ENCODE measurements around the gene PDGFRB. TPM values are rescaled to one million over a fixed set of nuclear protein-coding genes. Genes with fewer than 3 reads are reported as not detected.

The PDGFRB gene
- total and polyA plus RNA-seq, 4 donors = 5.2 to 13.1 (median 8.3) TPM

- Histone ChIP-seq H3K27me3 (ENCODE audit: control insufficient read depth in 4 of 4, insufficient read depth in 4 of 4, low read length in 3 of 4) (no peaks in the 10 kb centered on the region), H3K9me3 (ENCODE audit: control insufficient read depth in 4 of 4, low read length in 3 of 4) (no peaks in the 10 kb centered on the region), H3K4me1 (ENCODE audit: control insufficient read depth in 4 of 4, insufficient read depth in 4 of 4, low read length in 3 of 4) (peaks cover 0 to 7% (median 0%) of the 10 kb centered on the region in 4 donors), H3K9ac (ENCODE audit: low read depth in 1 of 2, low read length in 2 of 2) (no peak overlapping the region), H3K36me3 (ENCODE audit: control insufficient read depth in 4 of 4, insufficient read depth in 3 of 4, low read depth in 1 of 4, low read length in 3 of 4) (no peaks in the 10 kb centered on the region), H3K27ac (ENCODE audit: low read depth in 1 of 2, low read length in 2 of 2) (no peak overlapping the region), H3K4me3 (ENCODE audit: low read depth in 1 of 3, low read length in 3 of 3) (no peak overlapping the region)
- DNase-seq (ENCODE audit: low spot score) = no peak
- 72% methylated on average over 6 of the region's 6 CpGs for WGBS
- no peak for TF ChIP-seq RAD21 (IDR thresholded peaks at IDR 0.05)
- no peak for TF ChIP-seq SP1 (IDR thresholded peaks at IDR 0.05)
- TF ChIP-seq RXRA (IDR thresholded peaks at IDR 0.05) = no peak
- TF ChIP-seq HNF4G (IDR thresholded peaks at IDR 0.05) = no peak
- no peak for TF ChIP-seq EGR1 (IDR thresholded peaks at IDR 0.05; ENCODE audit: low read depth in 2 of 2)
- TF ChIP-seq NR2F2 (IDR thresholded peaks at IDR 0.05) = no peak
- no peak for TF ChIP-seq ATF3 (IDR thresholded peaks at IDR 0.05)
These were observed 90.3 kb downstream of the PDGFRB start for GRCh38 chr5:150065346-150065745.

GRCh38 chr5:150064681-150065220, 90.9 kb downstream of the PDGFRB start:
- Histone ChIP-seq H3K27ac (ENCODE audit: low read depth in 1 of 2, low read length in 2 of 2) (no peak overlapping the region), H3K27me3 (ENCODE audit: control insufficient read depth in 4 of 4, insufficient read depth in 4 of 4, low read length in 3 of 4) (no peaks in the 10 kb centered on the region), H3K9me3 (ENCODE audit: control insufficient read depth in 4 of 4, low read length in 3 of 4) (no peaks in the 10 kb centered on the region), H3K4me3 (ENCODE audit: low read depth in 1 of 3, low read length in 3 of 3) (no peak overlapping the region), H3K9ac (ENCODE audit: low read depth in 1 of 2, low read length in 2 of 2) (no peak overlapping the region), H3K4me1 (ENCODE audit: control insufficient read depth in 4 of 4, insufficient read depth in 4 of 4, low read length in 3 of 4) (peaks cover 0 to 7% (median 0%) of the 10 kb centered on the region in 4 donors), H3K36me3 (ENCODE audit: control insufficient read depth in 4 of 4, insufficient read depth in 3 of 4, low read depth in 1 of 4, low read length in 3 of 4) (no peaks in the 10 kb centered on the region)
- 81% methylated on average over 7 of the region's 7 CpGs for WGBS
- no peak for TF ChIP-seq FOXA1 (IDR thresholded peaks at IDR 0.05)
- no peak for TF ChIP-seq ATF3 (IDR thresholded peaks at IDR 0.05)
- TF ChIP-seq YY1 (IDR thresholded peaks at IDR 0.05) = no peak
- no peak for TF ChIP-seq GABPA (IDR thresholded peaks at IDR 0.05 in 1 of 2, conservative IDR thresholded peaks at IDR 0.05 in 1 of 2)
- TF ChIP-seq FOXA2 (IDR thresholded peaks at IDR 0.05) = no peak
- no peak for TF ChIP-seq SP1 (IDR thresholded peaks at IDR 0.05)
- no peak for DNase-seq (ENCODE audit: low spot score)

Small RNA genes within 50 kb of the gene (small RNA-seq; reads per million reads assigned to genes)
- not detected for gene RF00019

Other genes starting within 250 kb of the PDGFRB start
- gene PDE6A, start 211.1 kb downstream of the PDGFRB start, total RNA-seq = not detected
- under 1 TPM in 1 of 2 donors, not detected in 1; 0.06 TPM for gene PDE6A, start 211.1 kb downstream of the PDGFRB start, polyA plus RNA-seq
- gene SLC26A2, start 195.1 kb downstream of the PDGFRB start, total RNA-seq = 1 to 10 TPM; 2.4 to 6.1 TPM
- under 1 TPM; 0.43 to 0.84 TPM for gene SLC26A2, start 195.1 kb downstream of the PDGFRB start, polyA plus RNA-seq
- 1 to 10 TPM; 2.4 to 2.9 TPM for gene TIGD6, start 155.2 kb downstream of the PDGFRB start, total RNA-seq
- gene TIGD6, start 155.2 kb downstream of the PDGFRB start, polyA plus RNA-seq = 1 to 10 TPM; 1.3 to 1.8 TPM
- gene HMGXB3, start 155.1 kb downstream of the PDGFRB start, total RNA-seq = 10 to 100 TPM; 12.5 to 22.9 TPM
- gene HMGXB3, start 155.1 kb downstream of the PDGFRB start, polyA plus RNA-seq = 1 to 10 TPM; 2.7 to 9.4 TPM
- 10 to 100 TPM; 26.4 to 46.2 TPM for gene CSF1R, start 69.3 kb downstream of the PDGFRB start, total RNA-seq
- 10 to 100 TPM in 1 of 2 donors, 1 to 10 TPM in 1; 5.4 to 17.9 TPM for gene CSF1R, start 69.3 kb downstream of the PDGFRB start, polyA plus RNA-seq
- gene CDX1, start 10.9 kb upstream of the PDGFRB start, total RNA-seq = not detected
- gene CDX1, start 10.9 kb upstream of the PDGFRB start, polyA plus RNA-seq = not detected
- not detected for gene SLC6A7, start 34.2 kb upstream of the PDGFRB start, total RNA-seq
- not detected for gene SLC6A7, start 34.2 kb upstream of the PDGFRB start, polyA plus RNA-seq
- under 1 TPM in 1 of 2 donors, not detected in 1; under 0.01 TPM for gene CAMK2A, start 133.9 kb upstream of the PDGFRB start, total RNA-seq
- not detected for gene CAMK2A, start 133.9 kb upstream of the PDGFRB start, polyA plus RNA-seq
- gene ARSI, start 147.1 kb upstream of the PDGFRB start, total RNA-seq = under 1 TPM; 0.33 to 0.51 TPM
- under 1 TPM in 1 of 2 donors, not detected in 1; 0.23 TPM for gene ARSI, start 147.1 kb upstream of the PDGFRB start, polyA plus RNA-seq
- gene TCOF1, start 201.9 kb upstream of the PDGFRB start, total RNA-seq = 1 to 10 TPM; 8.5 TPM
- 1 to 10 TPM; 3.2 to 4.4 TPM for gene TCOF1, start 201.9 kb upstream of the PDGFRB start, polyA plus RNA-seq